ENCODE measurements around the gene ITPKA.
A peak's percentile ranks its signal among the peaks of the same experiment; 100 is the strongest.

ITPKA gene

GRCh38 chr15:41486286-41486685 lies 7.4 kb upstream of the ITPKA start:
- Histone ChIP-seq H3K9ac (ENCODE audit: low read length) (no peak overlapping the region), H3K36me3 (ENCODE audit: control insufficient read depth in 1 of 2, insufficient read depth in 2 of 2, low read length in 2 of 2) (peaks cover 9 to 10% of the 10 kb centered on the region in 2 experiments), H3K79me1 (ENCODE audit: low read length) (no peaks in the 10 kb centered on the region), H2AFZ (ENCODE audit: insufficient read depth, low read length, poor library complexity) (no peak overlapping the region), H3K27ac (ENCODE audit: low read depth, low read length) (no peak overlapping the region), H3K4ac (ENCODE audit: low read depth, low read length) (no peak overlapping the region), H4K91ac (ENCODE audit: low read depth, low read length) (no peak overlapping the region), H3K79me2 (ENCODE audit: control insufficient read depth, insufficient read depth, low read length, poor library complexity) (no peaks in the 10 kb centered on the region), H2BK5ac (ENCODE audit: low read depth, low read length, poor library complexity) (no peak overlapping the region), H4K12ac (ENCODE audit: low read depth, low read length) (no peak overlapping the region), H3K4me3 (ENCODE audit: low read depth, low read length) (no peak overlapping the region), H4K8ac (ENCODE audit: low read depth, low read length) (no peak overlapping the region), H2AK5ac (ENCODE audit: low read length) (no peak overlapping the region), H3K27me3 (ENCODE audit: insufficient read depth, low read length) (peaks cover 3% of the 10 kb centered on the region), H3K18ac (ENCODE audit: low read length) (no peak overlapping the region), H3K9me3 (ENCODE audit: insufficient read depth, low read depth, low read length) (peaks cover 5% of the 10 kb centered on the region), H2BK120ac (ENCODE audit: insufficient read depth, low read length, poor library complexity) (no peak overlapping the region), H3K4me1 (ENCODE audit: control insufficient read depth in 1 of 2, insufficient read depth in 2 of 2, low read length in 2 of 2) (peaks cover 0 to 2% of the 10 kb centered on the region in 2 experiments), H3K23ac (ENCODE audit: low read length) (no peak overlapping the region), H3K14ac (ENCODE audit: low read length) (no peak overlapping the region), H2BK12ac (ENCODE audit: low read length) (no peak overlapping the region), H3K4me2 (ENCODE audit: low read length) (no peak overlapping the region)
- no peak for DNase-seq
- no CpG with 5 or more reads among the region's 43 CpGs for WGBS (ENCODE audit: extremely low coverage, insufficient coverage, insufficient read length)

DNA sequence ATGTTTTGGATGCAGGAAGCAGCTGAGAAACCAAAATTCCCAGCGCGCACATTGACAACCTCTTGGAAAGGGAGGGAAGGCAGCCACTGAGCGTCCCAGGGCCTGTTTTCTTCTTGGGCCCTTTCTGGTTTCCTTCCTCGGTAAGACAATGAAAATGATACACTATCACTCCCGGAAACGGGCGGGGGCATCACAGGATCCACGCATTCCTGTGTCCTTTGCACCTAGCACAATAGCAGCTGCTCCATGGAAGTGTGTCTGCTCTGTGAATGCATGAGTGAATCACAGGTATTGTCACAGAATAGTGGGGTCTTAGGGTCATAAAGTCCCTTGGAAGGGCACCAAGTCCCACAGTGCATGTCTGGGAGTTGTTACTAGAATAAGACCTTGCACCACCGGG lies 6.3 kb upstream of the ITPKA start:
- no peak overlapping the region for H3K4me3 ChIP-seq (ENCODE audit: low read depth, low read length)
- H4K12ac ChIP-seq (ENCODE audit: low read depth, low read length), result no peak overlapping the region
- peaks cover 4% of the 10 kb centered on the region in 2 experiments for H3K36me3 ChIP-seq (ENCODE audit: control insufficient read depth in 1 of 2, insufficient read depth in 2 of 2, low read length in 2 of 2)
- peaks cover 5% of the 10 kb centered on the region for H3K27me3 ChIP-seq (ENCODE audit: insufficient read depth, low read length)
- H3K14ac ChIP-seq (ENCODE audit: low read length), result no peak overlapping the region
- peaks cover 7% of the 10 kb centered on the region for H3K9me3 ChIP-seq (ENCODE audit: insufficient read depth, low read depth, low read length)
- H3K79me2 ChIP-seq (ENCODE audit: control insufficient read depth, insufficient read depth, low read length, poor library complexity), result no peaks in the 10 kb centered on the region
- H3K4ac ChIP-seq (ENCODE audit: low read depth, low read length), result no peak overlapping the region
- H2AFZ ChIP-seq (ENCODE audit: insufficient read depth, low read length, poor library complexity), result no peak overlapping the region
- no peaks in the 10 kb centered on the region for H3K79me1 ChIP-seq (ENCODE audit: low read length)
- no peak overlapping the region for H4K91ac ChIP-seq (ENCODE audit: low read depth, low read length)
- H3K23ac ChIP-seq (ENCODE audit: low read length), result no peak overlapping the region
- H2AK5ac ChIP-seq (ENCODE audit: low read length), result no peak overlapping the region
- no peak overlapping the region for H2BK120ac ChIP-seq (ENCODE audit: insufficient read depth, low read length, poor library complexity)
- no peak overlapping the region for H3K9ac ChIP-seq (ENCODE audit: low read length)
- H4K8ac ChIP-seq (ENCODE audit: low read depth, low read length), result no peak overlapping the region
- WGBS (ENCODE audit: extremely low coverage, insufficient coverage, insufficient read length), result no CpG with 5 or more reads among the region's 9 CpGs
- no peak overlapping the region for H3K27ac ChIP-seq (ENCODE audit: low read depth, low read length)
- H3K4me2 ChIP-seq (ENCODE audit: low read length), result no peak overlapping the region
- H3K18ac ChIP-seq (ENCODE audit: low read length), result no peak overlapping the region
- H2BK5ac ChIP-seq (ENCODE audit: low read depth, low read length, poor library complexity), result no peak overlapping the region
- peaks cover 0 to 3% of the 10 kb centered on the region in 2 experiments for H3K4me1 ChIP-seq (ENCODE audit: control insufficient read depth in 1 of 2, insufficient read depth in 2 of 2, low read length in 2 of 2)
- H2BK12ac ChIP-seq (ENCODE audit: low read length), result no peak overlapping the region
- DNase-seq, result no peak

- Histone ChIP-seq H3K79me1 (ENCODE audit: low read length) (no peaks in the 10 kb centered on the region), H3K36me3 (ENCODE audit: control insufficient read depth in 1 of 2, insufficient read depth in 2 of 2, low read length in 2 of 2) (peaks cover 4% of the 10 kb centered on the region in 2 experiments), H3K27me3 (ENCODE audit: insufficient read depth, low read length) (peaks cover 7% of the 10 kb centered on the region), H2AFZ (ENCODE audit: insufficient read depth, low read length, poor library complexity) (no peak overlapping the region), H3K9me3 (ENCODE audit: insufficient read depth, low read depth, low read length) (peaks cover 7% of the 10 kb centered on the region), H3K23ac (ENCODE audit: low read length) (peak overlapping the region; percentile 9), H3K4me2 (ENCODE audit: low read length) (no peak overlapping the region), H4K91ac (ENCODE audit: low read depth, low read length) (no peak overlapping the region), H3K4me3 (ENCODE audit: low read depth, low read length) (peak overlapping the region; percentile 46), H3K79me2 (ENCODE audit: control insufficient read depth, insufficient read depth, low read length, poor library complexity) (no peaks in the 10 kb centered on the region), H3K18ac (ENCODE audit: low read length) (no peak overlapping the region), H2BK5ac (ENCODE audit: low read depth, low read length, poor library complexity) (no peak overlapping the region), H3K4ac (ENCODE audit: low read depth, low read length) (no peak overlapping the region), H3K27ac (ENCODE audit: low read depth, low read length) (no peak overlapping the region), H3K14ac (ENCODE audit: low read length) (no peak overlapping the region), H3K9ac (ENCODE audit: low read length) (no peak overlapping the region), H3K4me1 (ENCODE audit: control insufficient read depth in 1 of 2, insufficient read depth in 2 of 2, low read length in 2 of 2) (peaks cover 0 to 7% of the 10 kb centered on the region in 2 experiments), H4K8ac (ENCODE audit: low read depth, low read length) (no peak overlapping the region), H2BK120ac (ENCODE audit: insufficient read depth, low read length, poor library complexity) (no peak overlapping the region), H2AK5ac (ENCODE audit: low read length) (no peak overlapping the region), H2BK12ac (ENCODE audit: low read length) (no peak overlapping the region), H4K12ac (ENCODE audit: low read depth, low read length) (no peak overlapping the region)
- DNase-seq, result no peak
- WGBS (ENCODE audit: extremely low coverage, insufficient coverage, insufficient read length), result no CpG with 5 or more reads among the region's 2 CpGs
Observed at GRCh38 chr15:41487802-41488201, 5.9 kb upstream of the ITPKA start.

DNA sequence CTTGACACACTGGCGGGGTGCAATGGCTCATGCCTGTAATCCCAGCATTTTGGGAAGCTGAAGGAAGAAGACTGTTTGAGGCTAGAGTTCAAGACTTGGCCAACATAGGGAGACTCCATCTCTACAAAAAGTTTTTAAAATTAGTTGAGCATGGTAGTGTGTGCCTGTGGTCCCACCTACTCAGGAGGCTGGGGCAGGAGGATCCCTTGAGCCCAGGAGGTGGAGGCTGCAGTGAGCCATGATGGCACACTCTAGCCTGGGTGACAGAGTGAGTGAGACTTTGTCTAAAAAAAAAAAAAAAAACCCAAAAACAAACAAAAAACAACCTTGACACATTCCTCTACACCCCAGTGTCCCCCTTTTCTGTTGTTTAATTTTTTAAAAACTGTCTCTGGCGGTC lies 4.0 kb upstream of the ITPKA start:
- Histone ChIP-seq H3K79me1 (ENCODE audit: low read length) (no peaks in the 10 kb centered on the region), H4K91ac (ENCODE audit: low read depth, low read length) (no peak overlapping the region), H3K9ac (ENCODE audit: low read length) (no peak overlapping the region), H3K14ac (ENCODE audit: low read length) (no peak overlapping the region), H3K23ac (ENCODE audit: low read length) (no peak overlapping the region), H3K18ac (ENCODE audit: low read length) (no peak overlapping the region), H3K27ac (ENCODE audit: low read depth, low read length) (no peak overlapping the region), H3K27me3 (ENCODE audit: insufficient read depth, low read length) (peaks cover 24% of the 10 kb centered on the region), H2BK120ac (ENCODE audit: insufficient read depth, low read length, poor library complexity) (no peak overlapping the region), H2BK12ac (ENCODE audit: low read length) (no peak overlapping the region), H3K4me2 (ENCODE audit: low read length) (no peak overlapping the region), H4K12ac (ENCODE audit: low read depth, low read length) (no peak overlapping the region), H2BK5ac (ENCODE audit: low read depth, low read length, poor library complexity) (no peak overlapping the region), H4K8ac (ENCODE audit: low read depth, low read length) (no peak overlapping the region), H3K9me3 (ENCODE audit: insufficient read depth, low read depth, low read length) (peaks cover 7% of the 10 kb centered on the region), H3K4me3 (ENCODE audit: low read depth, low read length) (no peak overlapping the region), H3K79me2 (ENCODE audit: control insufficient read depth, insufficient read depth, low read length, poor library complexity) (no peaks in the 10 kb centered on the region), H2AFZ (ENCODE audit: insufficient read depth, low read length, poor library complexity) (no peak overlapping the region), H3K4ac (ENCODE audit: low read depth, low read length) (no peak overlapping the region), H3K36me3 (ENCODE audit: control insufficient read depth in 1 of 2, insufficient read depth in 2 of 2, low read length in 2 of 2) (no peaks in the 10 kb centered on the region), H3K4me1 (ENCODE audit: control insufficient read depth in 1 of 2, insufficient read depth in 2 of 2, low read length in 2 of 2) (peaks cover 9 to 20% of the 10 kb centered on the region in 2 experiments), H2AK5ac (ENCODE audit: low read length) (no peak overlapping the region)
- no peak for DNase-seq
- WGBS (ENCODE audit: extremely low coverage, insufficient coverage, insufficient read length), result no CpG with 5 or more reads among the region's 2 CpGs

All from trophoblast cell (in vitro differentiated cells and primary cell).